Esophagus muscularis mucosa (tissue), 4 donors: ENCODE data around the gene IGFN1.

Experiments used
- EP300 ChIP-seq: sonication (generic); formaldehyde crosslinking; IDR thresholded peaks from one replicate; pipeline ENCODE4 v1.6.1; 2017; ENCODE audit warnings: antibody characterized with exemption
- POLR2A ChIP-seq: fragments of 450-650 bp; IDR thresholded peaks from one replicate; pipeline ENCODE4 v1.6.1; 2017; ENCODE audit warnings: antibody characterized with exemption, moderate library complexity, mild to moderate bottlenecking, low read depth
- TF ChIP-seq, protein P1 (sequence below), 3 experiments: fragments of 200-600 bp in 2 of 3; fragments of 450-650 bp in 1 of 3; sonication (generic) in 2 of 3; IDR thresholded peaks; one replicate each; pipeline ENCODE4 v1.5.1; 2017 to 2019; ENCODE audit warnings: antibody characterized with exemption in 3 of 3, mild to moderate bottlenecking in 2 of 3, moderate library complexity in 1 of 3

DNA sequence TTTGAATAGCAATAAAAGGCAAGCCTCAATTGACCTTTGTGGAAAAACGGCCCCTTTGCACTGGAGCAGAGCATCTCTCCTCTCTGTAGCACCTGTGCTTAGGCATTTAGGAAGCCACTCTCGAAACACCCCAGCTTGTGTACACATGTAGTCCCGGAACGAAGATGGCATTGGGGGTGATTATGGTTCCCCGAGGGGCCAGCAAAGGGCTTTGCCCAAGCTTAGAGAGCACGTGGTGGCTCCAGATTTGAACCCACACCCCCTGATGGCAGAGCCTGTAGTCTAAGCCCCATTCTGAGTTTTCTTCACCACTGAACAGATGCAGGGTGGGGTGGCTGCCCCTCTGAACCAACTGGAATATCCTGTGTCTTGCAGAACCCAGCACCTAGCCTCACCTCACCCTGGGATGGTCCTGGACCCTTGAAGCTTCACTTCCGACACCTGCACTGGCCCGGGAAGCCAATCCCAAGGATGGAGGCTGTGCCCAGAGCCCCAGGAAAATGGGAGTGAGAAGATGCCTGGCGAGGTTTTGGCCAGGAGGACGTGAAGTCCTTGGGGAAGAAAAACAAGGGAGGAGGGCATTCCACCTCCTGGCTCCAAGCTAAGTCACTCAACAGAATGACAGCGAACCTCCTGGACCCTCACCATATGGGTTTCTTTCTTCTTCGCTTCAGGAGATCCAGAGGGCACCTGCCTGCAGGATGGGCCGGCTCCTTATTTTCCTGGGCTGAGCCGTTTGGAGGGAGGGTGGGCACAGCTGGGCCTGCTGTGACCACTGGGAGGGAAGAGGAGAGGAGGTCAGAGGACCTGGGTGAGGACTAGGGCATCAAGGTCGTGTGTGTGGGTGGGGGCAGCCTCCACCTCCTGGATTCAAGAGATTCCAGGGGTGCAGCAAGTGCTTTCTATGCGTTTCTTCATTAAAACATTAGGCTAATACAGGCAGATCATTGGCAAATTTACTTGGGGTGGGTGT is 37.7 kb downstream of the IGFN1 start:
- TF ChIP-seq POLR2A (no peak), EP300 (no peak)
- TF ChIP-seq, protein P1, sequence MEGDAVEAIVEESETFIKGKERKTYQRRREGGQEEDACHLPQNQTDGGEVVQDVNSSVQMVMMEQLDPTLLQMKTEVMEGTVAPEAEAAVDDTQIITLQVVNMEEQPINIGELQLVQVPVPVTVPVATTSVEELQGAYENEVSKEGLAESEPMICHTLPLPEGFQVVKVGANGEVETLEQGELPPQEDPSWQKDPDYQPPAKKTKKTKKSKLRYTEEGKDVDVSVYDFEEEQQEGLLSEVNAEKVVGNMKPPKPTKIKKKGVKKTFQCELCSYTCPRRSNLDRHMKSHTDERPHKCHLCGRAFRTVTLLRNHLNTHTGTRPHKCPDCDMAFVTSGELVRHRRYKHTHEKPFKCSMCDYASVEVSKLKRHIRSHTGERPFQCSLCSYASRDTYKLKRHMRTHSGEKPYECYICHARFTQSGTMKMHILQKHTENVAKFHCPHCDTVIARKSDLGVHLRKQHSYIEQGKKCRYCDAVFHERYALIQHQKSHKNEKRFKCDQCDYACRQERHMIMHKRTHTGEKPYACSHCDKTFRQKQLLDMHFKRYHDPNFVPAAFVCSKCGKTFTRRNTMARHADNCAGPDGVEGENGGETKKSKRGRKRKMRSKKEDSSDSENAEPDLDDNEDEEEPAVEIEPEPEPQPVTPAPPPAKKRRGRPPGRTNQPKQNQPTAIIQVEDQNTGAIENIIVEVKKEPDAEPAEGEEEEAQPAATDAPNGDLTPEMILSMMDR (IDR thresholded peaks at IDR 0.05) = no peak
